IMR-90 (cell line): ENCODE measurements around the gene ATP5PO. TPM values are rescaled to one million over a fixed set of nuclear protein-coding genes. Genes with fewer than 3 reads are reported as not detected.

Experiments
- ATAC-seq: fragments of 200-7000 bp; cut with Tn5 transposase; 2 replicates; pipeline ENCODE4 v1.9.1; 2020; ENCODE audit warnings: low read depth, mild to moderate bottlenecking, moderate library complexity
- BruUV-seq: library from RNA; stranded (reverse); fragments of 400-500 nt; replicated peaks from 2 replicates; lab custom pipeline; 2021; lab: Mats Ljungman, UMichigan
- CTCF ChIA-PET: fragments of 300-600 bp; formaldehyde crosslinking; extraction: SDS; loops from one replicate; lab custom pipeline; 2021; ENCODE audit warnings: antibody characterized with exemption; lab: Yijun Ruan, JAX
- POLR2A ChIA-PET: fragments of 300-600 bp; sonication (Branson Sonifier 250); formaldehyde crosslinking; loops from one replicate; lab custom pipeline; 2022; ENCODE audit warnings: antibody characterized with exemption; ENCODE audit not compliant: unreplicated experiment; lab: Charles Lee
- DNase-seq: peaks from one replicate; pipeline ENCODE4 v3.0.0; 2013
- H2AFZ ChIP-seq: replicated peaks from 2 replicates; pipeline ENCODE3; 2013; ENCODE audit warnings: low read length, mild to moderate bottlenecking; ENCODE audit not compliant: poor library complexity
- H2AK5ac ChIP-seq: 2 replicates; pipeline ENCODE4 v1.6.1; 2013; ENCODE audit warnings: low read depth, low read length, inconsistent platforms
- H2AK9ac ChIP-seq: replicated peaks from 2 replicates; pipeline ENCODE3; 2013; ENCODE audit warnings: mild to moderate bottlenecking, low read depth, low read length, moderate library complexity; ENCODE audit not compliant: poor library complexity
- H2BK120ac ChIP-seq: 2 replicates; pipeline ENCODE4 v1.6.1; 2013; ENCODE audit warnings: low read depth, low read length, inconsistent platforms
- H2BK15ac ChIP-seq: 3 replicates; pipeline ENCODE4 v1.6.1; 2013; ENCODE audit warnings: low read depth, low read length, inconsistent platforms
- H2BK20ac ChIP-seq: 2 replicates; pipeline ENCODE4 v1.6.1; 2013; ENCODE audit warnings: low read depth, mild to moderate bottlenecking, inconsistent platforms, low read length, moderate library complexity
- H2BK5ac ChIP-seq: 2 replicates; pipeline ENCODE4 v1.6.1; 2013; ENCODE audit warnings: mild to moderate bottlenecking, low read depth, low read length, inconsistent platforms; ENCODE audit not compliant: poor library complexity, severe bottlenecking
- H3K14ac ChIP-seq: replicated peaks from 2 replicates; pipeline ENCODE4 v1.6.1; 2013; ENCODE audit warnings: low read depth, low read length, inconsistent platforms
- H3K18ac ChIP-seq: 2 replicates; pipeline ENCODE4 v1.6.1; 2013; ENCODE audit warnings: low read depth, low read length, control low read depth
- H3K23ac ChIP-seq: 2 replicates; pipeline ENCODE4 v1.6.1; 2013; ENCODE audit warnings: low read depth, low read length, inconsistent platforms
- H3K27ac ChIP-seq: 2 replicates; pipeline ENCODE4 v1.5.1; 2013; ENCODE audit warnings: mild to moderate bottlenecking, control low read depth, low read length; ENCODE audit not compliant: insufficient read depth
- H3K27me3 ChIP-seq: 2 replicates; pipeline ENCODE4 v1.6.1; 2013; ENCODE audit warnings: low read length; ENCODE audit not compliant: control insufficient read depth, insufficient read depth
- H3K36me3 ChIP-seq: 2 replicates; pipeline ENCODE4 v1.6.1; 2013; ENCODE audit warnings: low read length, mixed read lengths; ENCODE audit not compliant: control insufficient read depth, insufficient read depth
- H3K4ac ChIP-seq: 2 replicates; pipeline ENCODE4 v1.6.1; 2013; ENCODE audit warnings: low read depth, low read length, inconsistent platforms
- H3K4me1 ChIP-seq: 2 replicates; pipeline ENCODE4 v1.6.1; 2013; ENCODE audit warnings: low read length, mixed read lengths; ENCODE audit not compliant: control insufficient read depth, insufficient read depth
- H3K4me2 ChIP-seq: 2 replicates; pipeline ENCODE4 v1.6.1; 2013; ENCODE audit warnings: low read depth, mild to moderate bottlenecking, control low read depth, low read length, moderate library complexity
- H3K4me3 ChIP-seq: 2 replicates; pipeline ENCODE4 v1.5.1; 2013; ENCODE audit warnings: low read depth, mild to moderate bottlenecking, control low read depth, low read length, moderate library complexity; ENCODE audit not compliant: insufficient read depth
- H3K56ac ChIP-seq: 2 replicates; pipeline ENCODE4 v1.6.1; 2013; ENCODE audit warnings: low read length, inconsistent platforms; ENCODE audit not compliant: insufficient read depth; ENCODE audit errors: extremely low read depth
- H3K79me1 ChIP-seq, 2 experiments: 2 replicates each; pipeline ENCODE4 v1.6.1; 2013; ENCODE audit warnings: low read length in 2 of 2, inconsistent platforms in 1 of 2, low read depth in 1 of 2
- H3K9ac ChIP-seq: 2 replicates; pipeline ENCODE4 v1.6.1; 2013; ENCODE audit warnings: low read depth, low read length, control low read depth
- H3K9me1 ChIP-seq: 2 replicates; pipeline ENCODE4 v1.6.1; 2013; ENCODE audit warnings: low read length, inconsistent platforms; ENCODE audit not compliant: insufficient read depth
- H3K9me3 ChIP-seq: 2 replicates; pipeline ENCODE4 v1.6.1; 2013; ENCODE audit warnings: low read length; ENCODE audit not compliant: control insufficient read depth, insufficient read depth
- H4K20me1 ChIP-seq: 2 replicates; pipeline ENCODE4 v1.6.1; 2013; ENCODE audit warnings: low read length, inconsistent platforms; ENCODE audit not compliant: insufficient read depth
- H4K5ac ChIP-seq: 2 replicates; pipeline ENCODE4 v1.6.1; 2013; ENCODE audit warnings: mild to moderate bottlenecking, low read depth, low read length, control low read depth
- H4K8ac ChIP-seq, 2 experiments: 2 replicates each; pipeline ENCODE4 v1.6.1; 2013; ENCODE audit warnings: low read depth in 2 of 2, low read length in 2 of 2, control low read depth in 1 of 2, inconsistent platforms in 1 of 2
- H4K91ac ChIP-seq: 2 replicates; pipeline ENCODE4 v1.6.1; 2013; ENCODE audit warnings: low read depth, low read length, inconsistent platforms; ENCODE audit not compliant: insufficient read depth
- SMC3 ChIP-seq: fragments of 150-350 bp; IDR thresholded peaks from 2 replicates; pipeline ENCODE4 v1.6.1; 2016; ENCODE audit warnings: low read depth, mild to moderate bottlenecking, antibody characterized with exemption, low read length, moderate library complexity
- WGBS, 2 experiments: methylation state at CpG; one replicate each; pipeline versions ENCODE4 v1.1.5 to v1.1.7; 2013; ENCODE audit warnings: missing lambda C conversion rate in 2 of 2; ENCODE audit not compliant: insufficient read length in 1 of 2; ENCODE audit errors: extremely low coverage in 2 of 2; 5-methylcytosine and 5-hydroxymethylcytosine counted together
- dilution Hi-C: fragments of 300-500 bp; cut with HindIII; formaldehyde crosslinking; loops from one replicate; pipeline ENCODE4 v1.14.3; 2018; ENCODE audit warnings: low sequenced_read_pairs; ENCODE audit not compliant: unreplicated experiment
- in situ Hi-C: fragments of 300-500 bp; cut with MboI; formaldehyde crosslinking; loops from 3 replicates; pipeline ENCODE4 v1.14.3; 2019; ENCODE audit warnings: low sequenced_read_pairs, inconsistent platforms, mixed read lengths
- intact Hi-C: fragments of 100-400 bp; cut with micrococcal nuclease; formaldehyde crosslinking; loops from 2 replicates; pipeline ENCODE4 v1.10.0; 2022
- polyA plus RNA-seq, 3 experiments: library from polyadenylated mRNA; depleted of rRNA; stranded (reverse); fragments of >200 nt; gene quantifications; 2 replicates each; pipeline ENCODE4 v1.2.3, GENCODE V29; 2012; ENCODE audit warnings: low replicate concordance in 1 of 3
- total RNA-seq: library from RNA; depleted of rRNA; stranded (reverse); fragments of >200 nt; gene quantifications from 2 replicates; pipeline ENCODE4 v1.2.3, GENCODE V29; 2012

ATP5PO gene
- total and polyA plus RNA-seq, 2 of the 4 experiments (the other 2 are of a cell fraction): 237 to 250 TPM

DNA sequence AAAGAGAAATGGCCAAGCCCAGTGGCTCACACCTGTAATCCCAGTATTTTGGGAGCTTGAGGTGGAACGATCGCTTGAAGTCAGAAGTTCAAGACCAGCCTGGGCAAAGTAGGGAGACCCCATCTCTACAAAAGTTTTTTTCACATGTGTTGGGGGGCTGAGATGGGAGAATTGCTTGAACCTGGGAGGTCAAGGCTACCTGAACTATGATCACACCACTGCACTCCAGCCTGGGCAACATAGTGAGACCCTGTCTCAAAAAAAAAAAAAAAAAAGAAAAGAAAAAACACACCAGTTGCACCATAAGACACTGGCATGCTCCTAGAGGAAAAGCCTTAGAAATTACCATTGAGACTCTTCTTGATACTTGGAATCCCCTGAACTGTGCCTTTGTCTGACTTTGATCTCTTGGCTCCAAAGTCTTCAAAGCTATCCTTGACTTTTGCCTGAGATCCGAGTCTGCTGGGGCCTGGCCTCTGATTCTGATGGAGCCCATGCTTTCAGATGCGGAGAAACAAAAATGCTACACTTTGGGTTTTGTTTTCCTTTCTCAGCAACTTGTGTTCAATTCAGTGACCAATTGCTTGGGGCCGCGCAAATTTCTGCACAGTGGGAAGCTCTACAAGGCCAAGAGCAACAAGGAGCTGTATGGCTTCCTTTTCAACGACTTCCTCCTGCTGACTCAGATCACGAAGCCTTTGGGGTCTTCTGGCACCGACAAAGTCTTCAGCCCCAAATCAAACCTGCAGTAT is 33.7 kb downstream of the ATP5PO start:
- Histone ChIP-seq H2AK5ac (no peak overlapping the region), H3K9me1 (no peaks in the 10 kb centered on the region), H4K5ac (no peak overlapping the region), H2BK15ac (no peak overlapping the region), H4K8ac (no peak overlapping the region), H4K20me1 (no peaks in the 10 kb centered on the region), H2BK120ac (no peak overlapping the region), H3K56ac (no peak overlapping the region), H4K91ac (no peak overlapping the region), H3K4ac (no peak overlapping the region), H2AFZ (no peak overlapping the region), H3K23ac (no peak overlapping the region), H3K27me3 (peaks cover 19% of the 10 kb centered on the region), H3K4me3 (no peak overlapping the region), H3K27ac (no peak overlapping the region), H2AK9ac (no peak overlapping the region), H3K4me2 (no peak overlapping the region), H3K79me1 (no peaks in the 10 kb centered on the region), H3K18ac (no peak overlapping the region), H3K9me3 (no peaks in the 10 kb centered on the region), H3K9ac (no peak overlapping the region), H3K4me1 (0 out of 2 replicates have a peak, but pooled peaks cover 4% of the 10 kb centered on the region), H3K36me3 (no peaks in the 10 kb centered on the region), H2BK5ac (no peak overlapping the region), H2BK20ac (no peak overlapping the region), H3K14ac (no peak overlapping the region)
- dilution Hi-C loops (no loop called here), intact Hi-C loops (no loop called here), in situ Hi-C loops (loop anchor here (10.0 kb wide), 1 partner anchor 237 kb away; the partner anchor contains the start of genes CRYZL1 and ITSN1)
- no TSS peak for BruUV-seq
- TF ChIP-seq SMC3: no peak
- ChIA-PET POLR2A (no interaction called here), CTCF (no interaction called here)
- DNase-seq (no peak), ATAC-seq (no peak)
- 79% methylated on average over 2 of the region's 9 CpGs; no CpG with 5 or more reads in 1 of the 2 experiments for WGBS, 2 experiments
